ENCODE results near the gene JAKMIP3. TPM values are rescaled to one million over a fixed set of nuclear protein-coding genes. Genes with fewer than 3 reads are reported as not detected.

JAKMIP3 gene
- total and polyA plus RNA-seq, 8 donors = 0.22 to 0.50 (median 0.37) TPM

- ATAC-seq (peak; percentile 30), DNase-seq (peak in 1 of 4 donors; percentile 54)
- peaks cover 3 to 12% of the 10 kb centered on the region in 2 donors for H3K4me1 ChIP-seq
- no peaks in the 10 kb centered on the region for H3K36me3 ChIP-seq
- H3K27ac ChIP-seq = no peak overlapping the region
- H3K27me3 ChIP-seq = peaks cover 51 to 94% of the 10 kb centered on the region in 2 donors
- no peak for TF ChIP-seq CTCF (IDR thresholded peaks at IDR 0.05)
- intact Hi-C loops (cut with DNase I) = no loop called here
- no peaks in the 10 kb centered on the region for H3K9me3 ChIP-seq
- H3K4me3 ChIP-seq = peak overlapping the region in 1 of 2 donors; percentile 13
Observed at GRCh38 chr10:132036153-132036886, 29.4 kb upstream of the JAKMIP3 start.

- intact Hi-C loops (cut with DNase I) = no loop called here
- DNase-seq = no peak
Observed at GRCh38 chr10:132036887-132037675, 28.7 kb upstream of the JAKMIP3 start.

GRCh38 chr10:132037676-132037975 lies 28.1 kb upstream of the JAKMIP3 start:
- H3K27ac ChIP-seq = no peak overlapping the region
- no peak overlapping the region for H3K4me3 ChIP-seq
- intact Hi-C loops (cut with DNase I) = no loop called here
- no peaks in the 10 kb centered on the region for H3K9me3 ChIP-seq
- H3K36me3 ChIP-seq = no peaks in the 10 kb centered on the region
- H3K4me1 ChIP-seq = peaks cover 3 to 12% of the 10 kb centered on the region in 2 donors
- ATAC-seq = no peak
- no peak for TF ChIP-seq CTCF (IDR thresholded peaks at IDR 0.05)
- H3K27me3 ChIP-seq = peaks cover 55 to 94% of the 10 kb centered on the region in 2 donors
- no peak for DNase-seq

More at GRCh38 chr10:132036887-132037675, 28.7 kb upstream of the JAKMIP3 start:
- Histone ChIP-seq H3K36me3 (no peaks in the 10 kb centered on the region), H3K9me3 (no peaks in the 10 kb centered on the region), H3K27me3 (peaks cover 51 to 94% of the 10 kb centered on the region in 2 donors), H3K4me1 (peaks cover 3 to 12% of the 10 kb centered on the region in 2 donors), H3K27ac (no peak overlapping the region), H3K4me3 (peak overlapping the region in 1 of 2 donors; percentile 13)
- no peak for TF ChIP-seq CTCF (IDR thresholded peaks at IDR 0.05)
- peak; percentile 21 for ATAC-seq

GRCh38 chr10:132039371-132039770 lies 26.4 kb upstream of the JAKMIP3 start:
- H3K4me1 ChIP-seq = peaks cover 3 to 12% of the 10 kb centered on the region in 2 donors
- peaks cover 65 to 94% of the 10 kb centered on the region in 2 donors for H3K27me3 ChIP-seq
- ATAC-seq (no peak), DNase-seq (no peak)
- intact Hi-C loops (cut with DNase I) = no loop called here
- no peak overlapping the region for H3K27ac ChIP-seq
- no peaks in the 10 kb centered on the region for H3K9me3 ChIP-seq
- no peak for TF ChIP-seq CTCF (IDR thresholded peaks at IDR 0.05)
- no peak overlapping the region for H3K4me3 ChIP-seq
- H3K36me3 ChIP-seq = no peaks in the 10 kb centered on the region

GRCh38 chr10:132040046-132040445 lies 25.7 kb upstream of the JAKMIP3 start:
- Histone ChIP-seq H3K27me3 (peaks cover 62 to 94% of the 10 kb centered on the region in 2 donors), H3K36me3 (no peaks in the 10 kb centered on the region), H3K27ac (no peak overlapping the region), H3K4me3 (no peak overlapping the region), H3K4me1 (peaks cover 3 to 12% of the 10 kb centered on the region in 2 donors), H3K9me3 (no peaks in the 10 kb centered on the region)
- ATAC-seq (no peak), DNase-seq (no peak)
- no peak for TF ChIP-seq CTCF (IDR thresholded peaks at IDR 0.05)
- intact Hi-C loops (cut with DNase I) = no loop called here
